ENCODE data around the gene PIK3R2.
"Not testable (repeated sequence)": the region's sequence is repeated elsewhere in the genome, so short reads cannot be mapped to it uniquely, and the experiment has no call there.

Gene PIK3R2

GRCh38 chr19:18203863-18204393 lies 51.0 kb downstream of the PIK3R2 start, which contains the start of gene RAB3A:
Gene RAB3A, minus strand, starts transcription at chr19:18204042. Its CDS starts 1,302 bp downstream, at chr19:18202740.
- peak; percentile 97 to 99 (median 99) for DNase-seq (ENCODE audit: low read depth in 3 of 3)

DNA sequence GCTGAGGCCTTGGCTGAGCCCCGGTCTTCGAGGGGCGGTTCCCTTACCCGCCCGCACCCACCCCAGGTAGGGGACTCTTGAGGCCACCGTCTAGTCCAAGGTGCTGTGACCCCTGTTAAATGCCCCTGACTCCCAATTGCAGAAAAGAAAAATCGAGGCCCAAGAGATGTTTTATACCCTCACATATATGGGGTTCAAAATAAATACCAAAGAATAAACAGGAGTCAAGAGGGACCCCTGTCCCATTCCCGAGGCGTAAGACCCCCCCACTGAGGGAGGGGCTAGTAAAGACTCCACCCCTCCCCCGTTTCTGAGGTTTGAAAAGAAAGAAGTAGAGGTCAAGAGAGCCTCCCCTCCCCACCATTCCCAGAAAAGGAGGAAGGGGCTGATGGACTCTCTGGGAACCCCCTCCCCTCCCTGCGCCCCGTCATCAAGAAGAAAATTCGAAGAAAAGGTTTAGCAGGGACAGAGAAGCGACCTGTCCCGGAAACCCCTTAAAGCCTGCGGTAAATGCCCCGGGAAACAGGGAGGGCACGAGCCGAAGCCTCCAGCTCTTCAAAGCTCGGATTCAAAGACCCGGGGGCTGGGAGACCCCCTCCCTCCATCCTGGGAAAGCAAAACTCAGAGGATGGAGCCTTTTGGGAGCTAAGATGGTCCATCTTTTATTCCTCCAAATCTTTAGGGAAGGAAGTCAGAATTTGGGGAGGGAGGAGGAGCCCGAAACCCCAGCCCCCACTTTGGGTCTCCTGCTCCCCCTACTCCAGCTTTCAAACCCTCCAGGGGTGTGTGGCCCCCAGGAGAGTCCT lies 51.6 kb downstream of the PIK3R2 start:
- no peak for DNase-seq (ENCODE audit: low read depth in 3 of 3)

- peak in 2 of 3 experiments; percentile 32 to 40 for DNase-seq (ENCODE audit: low read depth in 3 of 3)
Observed at GRCh38 chr19:18205200-18205892, 52.4 kb downstream of the PIK3R2 start.

- no peak for DNase-seq (ENCODE audit: low read depth in 3 of 3)
Observed at GRCh38 chr19:18206018-18206417, 53.1 kb downstream of the PIK3R2 start.

- peak in 1 of 3 experiments; percentile 23 for DNase-seq (ENCODE audit: low read depth in 3 of 3)
Observed at GRCh38 chr19:18208098-18208951, 55.4 kb downstream of the PIK3R2 start.

DNA sequence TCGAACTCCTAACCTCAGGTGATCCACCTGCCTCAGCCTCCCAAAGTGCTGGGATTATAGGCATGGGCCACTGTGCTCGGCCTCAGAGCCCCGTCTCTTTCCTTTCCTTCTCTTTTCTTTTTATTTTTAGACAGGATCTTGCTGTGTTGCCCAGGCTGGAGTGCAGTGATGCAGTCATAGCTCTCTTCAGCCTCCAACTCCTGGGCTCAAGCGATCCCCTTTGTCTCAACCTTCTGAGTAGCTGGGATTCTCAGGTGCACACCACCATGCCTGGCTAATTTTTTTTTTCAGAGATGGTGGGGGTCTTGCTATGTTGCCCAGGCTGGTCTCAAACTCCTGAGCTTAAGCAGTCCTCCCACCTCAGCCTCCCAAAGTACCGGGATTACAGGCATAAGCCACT lies 56.9 kb downstream of the PIK3R2 start:
- DNase-seq (ENCODE audit: low read depth in 3 of 3) = not testable (repeated sequence)

- DNase-seq (ENCODE audit: low read depth in 3 of 3) = no peak
Observed at GRCh38 chr19:18211683-18212082, 58.7 kb downstream of the PIK3R2 start.

- no peak for DNase-seq (ENCODE audit: low read depth in 3 of 3)
Observed at GRCh38 chr19:18214779-18215433, 61.9 kb downstream of the PIK3R2 start.

GRCh38 chr19:18216789-18217188 lies 63.8 kb downstream of the PIK3R2 start:
- DNase-seq (ENCODE audit: low read depth in 3 of 3) = no peak

- DNase-seq (ENCODE audit: low read depth in 3 of 3) = no peak
Observed at GRCh38 chr19:18218159-18218558, 65.2 kb downstream of the PIK3R2 start.

DNA sequence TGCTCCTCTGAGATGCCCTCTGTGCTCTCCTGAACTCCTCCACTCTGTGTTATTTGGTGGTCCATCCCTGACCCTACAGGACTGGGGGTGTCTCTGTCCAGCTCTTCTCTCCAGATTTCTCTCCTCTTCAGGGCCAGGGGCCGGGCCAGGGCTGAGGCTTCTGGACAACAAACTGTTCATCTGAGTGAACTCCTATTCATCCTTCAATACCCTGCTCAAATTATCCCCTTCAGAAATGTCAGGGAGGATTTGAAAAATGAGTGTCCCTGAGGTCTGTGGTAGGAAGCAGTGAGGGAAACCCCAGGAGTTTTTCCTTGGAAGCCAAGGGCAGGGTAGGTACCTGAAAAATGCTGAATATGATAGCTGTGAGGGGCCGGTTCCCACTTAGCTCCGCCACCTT lies 65.6 kb downstream of the PIK3R2 start:
- no peak for DNase-seq (ENCODE audit: low read depth in 3 of 3)
